Fibroblast of pulmonary artery (primary cell): ENCODE results near the gene ARL5A.

Experiments
- DNase-seq: peaks from one replicate; pipeline ENCODE4 v3.0.0-alpha.2; 2010; ENCODE audit warnings: low read depth
- H3K4me3 ChIP-seq: replicated peaks from 2 replicates; pipeline ENCODE4 v1.5.1; 2011; ENCODE audit warnings: low read depth, mild to moderate bottlenecking, control low read depth, low read length, moderate library complexity
- TF ChIP-seq, protein P1 (sequence below): IDR thresholded peaks from 2 replicates; pipeline ENCODE4 v1.5.1; 2011; ENCODE audit warnings: mild to moderate bottlenecking, control low read depth, low read length, inconsistent platforms; ENCODE audit errors: missing control alignments

Gene ARL5A

GRCh38 chr2:151815821-151816489 lies 12.3 kb downstream of the ARL5A start:
- TF ChIP-seq, protein P1, sequence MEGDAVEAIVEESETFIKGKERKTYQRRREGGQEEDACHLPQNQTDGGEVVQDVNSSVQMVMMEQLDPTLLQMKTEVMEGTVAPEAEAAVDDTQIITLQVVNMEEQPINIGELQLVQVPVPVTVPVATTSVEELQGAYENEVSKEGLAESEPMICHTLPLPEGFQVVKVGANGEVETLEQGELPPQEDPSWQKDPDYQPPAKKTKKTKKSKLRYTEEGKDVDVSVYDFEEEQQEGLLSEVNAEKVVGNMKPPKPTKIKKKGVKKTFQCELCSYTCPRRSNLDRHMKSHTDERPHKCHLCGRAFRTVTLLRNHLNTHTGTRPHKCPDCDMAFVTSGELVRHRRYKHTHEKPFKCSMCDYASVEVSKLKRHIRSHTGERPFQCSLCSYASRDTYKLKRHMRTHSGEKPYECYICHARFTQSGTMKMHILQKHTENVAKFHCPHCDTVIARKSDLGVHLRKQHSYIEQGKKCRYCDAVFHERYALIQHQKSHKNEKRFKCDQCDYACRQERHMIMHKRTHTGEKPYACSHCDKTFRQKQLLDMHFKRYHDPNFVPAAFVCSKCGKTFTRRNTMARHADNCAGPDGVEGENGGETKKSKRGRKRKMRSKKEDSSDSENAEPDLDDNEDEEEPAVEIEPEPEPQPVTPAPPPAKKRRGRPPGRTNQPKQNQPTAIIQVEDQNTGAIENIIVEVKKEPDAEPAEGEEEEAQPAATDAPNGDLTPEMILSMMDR: no peak
- no peak overlapping the region for H3K4me3 ChIP-seq
- DNase-seq: no peak

GRCh38 chr2:151810489-151810888 lies 17.7 kb downstream of the ARL5A start:
- H3K4me3 ChIP-seq: no peak overlapping the region
- TF ChIP-seq, protein P1: no peak
- DNase-seq: no peak

GRCh38 chr2:151809073-151809383 lies 19.2 kb downstream of the ARL5A start:
- TF ChIP-seq, protein P1: no peak
- no peak for DNase-seq
- no peak overlapping the region for H3K4me3 ChIP-seq

DNA sequence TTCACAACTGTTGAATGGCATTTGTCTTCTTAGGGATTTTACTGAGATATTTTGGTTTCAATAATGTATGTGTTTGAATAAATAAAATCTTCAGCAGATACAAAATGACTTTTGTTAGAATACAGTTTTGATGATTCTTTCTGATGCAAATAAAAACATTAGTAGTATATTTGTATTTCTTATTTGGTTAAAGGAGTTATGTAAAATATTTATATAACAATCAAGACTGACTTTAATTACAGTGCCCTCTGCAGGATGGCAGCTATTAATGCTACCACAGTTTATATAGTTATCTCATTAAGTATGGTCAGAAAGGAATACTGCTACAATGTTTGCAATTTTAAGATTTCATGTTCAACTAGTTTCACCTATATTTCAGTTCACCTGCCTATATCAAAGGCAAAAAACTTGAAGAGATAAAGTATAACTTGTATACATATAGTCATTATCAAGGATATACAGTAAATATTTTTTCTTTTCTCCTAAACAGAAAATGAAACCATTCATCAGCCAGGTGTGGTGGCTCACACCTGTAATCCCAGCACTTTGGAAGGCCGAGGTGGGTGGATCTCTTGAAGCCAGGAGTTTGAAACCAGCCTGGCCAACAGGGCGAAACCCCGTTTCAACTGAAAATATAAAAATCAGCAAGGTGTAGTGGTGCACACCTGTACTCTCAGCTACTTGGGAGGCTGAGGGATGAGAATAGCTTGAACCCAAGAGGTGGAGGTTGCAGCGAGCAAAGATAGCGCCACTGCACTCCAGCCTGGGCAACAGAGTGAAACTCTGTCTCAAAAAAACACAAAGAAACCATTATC lies 19.8 kb downstream of the ARL5A start:
- H3K4me3 ChIP-seq: no peak overlapping the region
- TF ChIP-seq, protein P1: peak; percentile 55
- peak; percentile 48 for DNase-seq

DNA sequence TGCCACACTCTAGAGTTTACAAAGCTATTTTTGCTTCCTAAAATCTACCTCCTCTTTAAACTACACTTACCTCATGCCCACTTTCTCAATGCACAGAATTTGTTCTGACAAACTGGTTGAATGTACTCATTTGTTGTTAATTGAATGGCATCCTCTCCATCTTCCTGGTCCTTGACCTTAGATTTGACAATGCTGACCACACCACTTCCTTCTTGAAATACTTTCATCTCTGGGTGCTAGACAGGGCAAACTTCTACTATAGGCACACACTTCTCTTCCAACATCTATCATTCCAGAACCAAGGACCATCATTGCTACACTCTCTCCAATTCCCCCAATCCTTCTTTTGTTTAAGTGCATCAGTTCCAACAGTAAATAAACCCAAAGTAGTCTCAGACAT lies 22.3 kb downstream of the ARL5A start:
- no peak for DNase-seq
- H3K4me3 ChIP-seq: no peak overlapping the region
- TF ChIP-seq, protein P1: no peak

- H3K4me3 ChIP-seq: no peak overlapping the region
- DNase-seq: no peak
- TF ChIP-seq, protein P1: no peak
Measured at GRCh38 chr2:151805343-151805742, 22.9 kb downstream of the ARL5A start.
